ENCODE results near the gene SHISA9.
"Not testable (repeated sequence)": the region's sequence is repeated elsewhere in the genome, so short reads cannot be mapped to it uniquely, and the experiment has no call there.

The SHISA9 gene

GRCh38 chr16:12901597-12902461, at the start of gene SHISA9:
Gene SHISA9, plus strand, starts transcription at chr16:12901598.
- DNase-seq, result no peak

- no peak for DNase-seq
These were observed 47.4 kb upstream of the SHISA9 start for GRCh38 chr16:12853972-12854371.

GRCh38 chr16:12857435-12857834, 44.0 kb upstream of the SHISA9 start:
- DNase-seq, result not testable (repeated sequence)

GRCh38 chr16:12862327-12862726, 39.1 kb upstream of the SHISA9 start:
- no peak for DNase-seq

- no peak for DNase-seq
These were observed 38.5 kb upstream of the SHISA9 start for GRCh38 chr16:12862941-12863340.

- no peak for DNase-seq
These were observed 34.3 kb upstream of the SHISA9 start for GRCh38 chr16:12866981-12867551.

GRCh38 chr16:12868169-12868568, 33.2 kb upstream of the SHISA9 start:
- DNase-seq, result no peak

- no peak for DNase-seq
These were observed 32.6 kb upstream of the SHISA9 start for GRCh38 chr16:12868788-12869187.

- no peak for DNase-seq
These were observed 31.5 kb upstream of the SHISA9 start for GRCh38 chr16:12869698-12870427.

GRCh38 chr16:12871784-12872183, 29.6 kb upstream of the SHISA9 start:
- DNase-seq, result no peak

- no peak for DNase-seq
These were observed 27.2 kb upstream of the SHISA9 start for GRCh38 chr16:12874186-12874585.

GRCh38 chr16:12876778-12877177, 24.6 kb upstream of the SHISA9 start:
- DNase-seq, result no peak

GRCh38 chr16:12878973-12879372, 22.4 kb upstream of the SHISA9 start:
- no peak for DNase-seq

- DNase-seq, result no peak
These were observed 21.6 kb upstream of the SHISA9 start for GRCh38 chr16:12879812-12880211.

GRCh38 chr16:12881182-12881581, 20.2 kb upstream of the SHISA9 start:
- no peak for DNase-seq

- DNase-seq, result no peak
These were observed 19.7 kb upstream of the SHISA9 start for GRCh38 chr16:12881740-12882139.

- no peak for DNase-seq
These were observed 15.7 kb upstream of the SHISA9 start for GRCh38 chr16:12885742-12886141.

GRCh38 chr16:12891836-12892235, 9.6 kb upstream of the SHISA9 start:
- DNase-seq, result no peak

- no peak for DNase-seq
These were observed 8.2 kb upstream of the SHISA9 start for GRCh38 chr16:12893050-12893750.

- no peak for DNase-seq
These were observed 4.8 kb upstream of the SHISA9 start for GRCh38 chr16:12896562-12896961.

GRCh38 chr16:12898551-12898950, 2.8 kb upstream of the SHISA9 start:
- no peak for DNase-seq

- DNase-seq, result no peak
These were observed 1.8 kb upstream of the SHISA9 start for GRCh38 chr16:12899529-12900143.

- no peak for DNase-seq
These were observed 1.2 kb upstream of the SHISA9 start for GRCh38 chr16:12900156-12900555.

Data from stimulated activated CD4-positive, alpha-beta T cell treated with anti-CD3 and anti-CD28 coated beads, Interleukin-4, amount 100 ng/mL, for 24 hours (primary cell).